Right lobe of liver (tissue), 4 donors: Measurements from ENCODE around the gene ADCY1.

Source experiments
- POLR2A ChIP-seq: fragments of 450-650 bp; IDR thresholded peaks from one replicate; pipeline ENCODE4 v1.6.1; 2017; ENCODE audit warnings: antibody characterized with exemption, mild to moderate bottlenecking
- TF ChIP-seq, protein P1 (sequence below), 4 donors: fragments of 200-600 bp in 3 of 4; fragments of 450-650 bp in 1 of 4; IDR thresholded peaks; one replicate each; pipeline versions ENCODE4 v1.5.1 to v1.8.0; 2016 to 2022; ENCODE audit warnings: antibody characterized with exemption in 4 of 4, mild to moderate bottlenecking in 2 of 4
- donor health status: DM: no; HTN: no; CAD: no.
- donor health status: DM: no; HTN: no; CAD: no.
- donor health status: DM: no; HTN: yes; CAD: no.

GRCh38 chr7:45697576-45698136 is 123.5 kb downstream of the ADCY1 start:
- TF ChIP-seq POLR2A, result no peak
- TF ChIP-seq, protein P1, sequence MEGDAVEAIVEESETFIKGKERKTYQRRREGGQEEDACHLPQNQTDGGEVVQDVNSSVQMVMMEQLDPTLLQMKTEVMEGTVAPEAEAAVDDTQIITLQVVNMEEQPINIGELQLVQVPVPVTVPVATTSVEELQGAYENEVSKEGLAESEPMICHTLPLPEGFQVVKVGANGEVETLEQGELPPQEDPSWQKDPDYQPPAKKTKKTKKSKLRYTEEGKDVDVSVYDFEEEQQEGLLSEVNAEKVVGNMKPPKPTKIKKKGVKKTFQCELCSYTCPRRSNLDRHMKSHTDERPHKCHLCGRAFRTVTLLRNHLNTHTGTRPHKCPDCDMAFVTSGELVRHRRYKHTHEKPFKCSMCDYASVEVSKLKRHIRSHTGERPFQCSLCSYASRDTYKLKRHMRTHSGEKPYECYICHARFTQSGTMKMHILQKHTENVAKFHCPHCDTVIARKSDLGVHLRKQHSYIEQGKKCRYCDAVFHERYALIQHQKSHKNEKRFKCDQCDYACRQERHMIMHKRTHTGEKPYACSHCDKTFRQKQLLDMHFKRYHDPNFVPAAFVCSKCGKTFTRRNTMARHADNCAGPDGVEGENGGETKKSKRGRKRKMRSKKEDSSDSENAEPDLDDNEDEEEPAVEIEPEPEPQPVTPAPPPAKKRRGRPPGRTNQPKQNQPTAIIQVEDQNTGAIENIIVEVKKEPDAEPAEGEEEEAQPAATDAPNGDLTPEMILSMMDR (IDR thresholded peaks at IDR 0.05), result no peak
